Measurements from ENCODE around the gene NPPC.

NPPC gene

GRCh38 chr2:231894566-231895380, 31.4 kb downstream of the NPPC start:
- TF ChIP-seq ZNF23 (tag by site-specific recombination; IDR thresholded peaks at IDR 0.05; ENCODE audit: borderline replicate concordance) (no peak), ZNF404 (tag by site-specific recombination; IDR thresholded peaks at IDR 0.05) (no peak)
- ChIA-PET CTCF (interaction anchor here (0.6 to 1.0 kb wide), 3 partner anchors 11 to 21 kb away, joined by 3 to 5 read pairs (median 4); no protein-coding TSS in a partner anchor), POLR2A (no interaction called here)
- Histone ChIP-seq H3K9me3 (ENCODE audit: control insufficient read depth, insufficient read depth, low read depth, low read length) (no peaks in the 10 kb centered on the region), H3K36me3 (ENCODE audit: control insufficient read depth in 2 of 2, insufficient read depth in 1 of 2, low read length in 2 of 2) (no peaks in the 10 kb centered on the region), H3K27ac (ENCODE audit: extremely low read depth, low read depth, low read length) (no peak overlapping the region), H3K4me3 (ENCODE audit: low read depth, low read length) (no peak overlapping the region), H3K4me1 (ENCODE audit: control insufficient read depth, insufficient read depth, low read length) (no peaks in the 10 kb centered on the region; the same call in 1 of the 2 replicates)

- no peaks in the 10 kb centered on the region for H3K36me3 ChIP-seq (ENCODE audit: control insufficient read depth in 2 of 2, insufficient read depth in 1 of 2, low read length in 2 of 2)
- CTCF ChIA-PET: interaction anchor here (1.3 to 3.5 kb wide), 3 partner anchors 10 to 38 kb away, joined by 3 to 26 read pairs (median 6); no protein-coding TSS in a partner anchor
- no peaks in the 10 kb centered on the region for H3K9me3 ChIP-seq (ENCODE audit: control insufficient read depth, insufficient read depth, low read depth, low read length)
- H3K27ac ChIP-seq (ENCODE audit: extremely low read depth, low read depth, low read length): no peak overlapping the region
- POLR2A ChIA-PET: interaction anchor here (0.5 kb wide), 1 partner anchor 210 kb away, joined by 4 read pairs; no protein-coding TSS in a partner anchor
- no peak overlapping the region for H3K4me3 ChIP-seq (ENCODE audit: low read depth, low read length)
- no peaks in the 10 kb centered on the region; the same call in 1 of the 2 replicates for H3K4me1 ChIP-seq (ENCODE audit: control insufficient read depth, insufficient read depth, low read length)
- TF ChIP-seq PRDM4 (tag by site-specific recombination; IDR thresholded peaks at IDR 0.05): no peak
- no peak for TF ChIP-seq OSR2 (tag by site-specific recombination; IDR thresholded peaks at IDR 0.05)
- TF ChIP-seq ZBTB8A (tag by site-specific recombination; IDR thresholded peaks at IDR 0.05): no peak
- no peak for TF ChIP-seq BCL11B (tag by site-specific recombination; IDR thresholded peaks at IDR 0.05; ENCODE audit: low read depth)
- TF ChIP-seq PRDM2 (tag by site-specific recombination; IDR thresholded peaks at IDR 0.05; ENCODE audit: borderline replicate concordance): no peak
- TF ChIP-seq ZNF501 (tag by site-specific recombination; IDR thresholded peaks at IDR 0.05): no peak
- no peak for TF ChIP-seq ZNF311 (tag by site-specific recombination; IDR thresholded peaks at IDR 0.05; ENCODE audit: borderline replicate concordance)
- TF ChIP-seq FEZF1 (tag by site-specific recombination; IDR thresholded peaks at IDR 0.05): no peak
- no peak for TF ChIP-seq ZNF423 (tag by site-specific recombination; IDR thresholded peaks at IDR 0.05)
- TF ChIP-seq ZNF626 (tag by site-specific recombination; IDR thresholded peaks at IDR 0.05): no peak
- no peak for TF ChIP-seq HOXD13 (CRISPR knock-in tag; IDR thresholded peaks at IDR 0.05; ENCODE audit: borderline replicate concordance)
- TF ChIP-seq ZNF473 (tag by site-specific recombination; IDR thresholded peaks at IDR 0.05): no peak
- no peak for TF ChIP-seq ZNF433 (tag by site-specific recombination; IDR thresholded peaks at IDR 0.05; ENCODE audit: low read depth)
- no peak for TF ChIP-seq ZNF792 (tag by site-specific recombination; IDR thresholded peaks at IDR 0.05)
Measured at GRCh38 chr2:231891514-231891905, 34.7 kb downstream of the NPPC start.

Data from HEK293 (cell line).